Measurements from ENCODE around the gene CTAGE15.
"Not testable (repeated sequence)": the region's sequence is repeated elsewhere in the genome, so short reads cannot be mapped to it uniquely, and the experiment has no call there.

DNA sequence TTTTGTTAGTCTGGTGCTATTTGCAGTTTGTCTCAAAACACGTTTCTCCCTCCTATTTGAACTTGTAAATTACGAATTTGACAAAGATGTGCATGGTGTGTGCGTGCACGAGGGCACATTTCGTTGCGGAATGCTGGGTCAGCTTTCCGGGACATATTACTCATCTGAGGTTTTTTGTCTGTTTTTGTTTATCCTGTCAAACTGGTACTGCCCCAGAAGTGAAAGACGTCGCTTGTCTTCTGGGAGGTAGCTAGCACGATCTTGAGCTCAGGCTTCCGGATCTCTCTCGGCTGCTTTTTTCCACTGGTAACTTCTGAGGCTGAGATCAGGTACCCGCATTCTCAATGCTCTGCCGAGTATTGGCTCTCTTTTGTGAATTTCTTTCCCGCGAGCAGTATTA lies 49.6 kb downstream of the CTAGE15 start:
- TF ChIP-seq POLR2A (IDR thresholded peaks at IDR 0.05): not testable (repeated sequence)
- TF ChIP-seq, protein P1, sequence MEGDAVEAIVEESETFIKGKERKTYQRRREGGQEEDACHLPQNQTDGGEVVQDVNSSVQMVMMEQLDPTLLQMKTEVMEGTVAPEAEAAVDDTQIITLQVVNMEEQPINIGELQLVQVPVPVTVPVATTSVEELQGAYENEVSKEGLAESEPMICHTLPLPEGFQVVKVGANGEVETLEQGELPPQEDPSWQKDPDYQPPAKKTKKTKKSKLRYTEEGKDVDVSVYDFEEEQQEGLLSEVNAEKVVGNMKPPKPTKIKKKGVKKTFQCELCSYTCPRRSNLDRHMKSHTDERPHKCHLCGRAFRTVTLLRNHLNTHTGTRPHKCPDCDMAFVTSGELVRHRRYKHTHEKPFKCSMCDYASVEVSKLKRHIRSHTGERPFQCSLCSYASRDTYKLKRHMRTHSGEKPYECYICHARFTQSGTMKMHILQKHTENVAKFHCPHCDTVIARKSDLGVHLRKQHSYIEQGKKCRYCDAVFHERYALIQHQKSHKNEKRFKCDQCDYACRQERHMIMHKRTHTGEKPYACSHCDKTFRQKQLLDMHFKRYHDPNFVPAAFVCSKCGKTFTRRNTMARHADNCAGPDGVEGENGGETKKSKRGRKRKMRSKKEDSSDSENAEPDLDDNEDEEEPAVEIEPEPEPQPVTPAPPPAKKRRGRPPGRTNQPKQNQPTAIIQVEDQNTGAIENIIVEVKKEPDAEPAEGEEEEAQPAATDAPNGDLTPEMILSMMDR (IDR thresholded peaks at IDR 0.05): not testable (repeated sequence)

Data from thyroid gland (tissue), 4 donors.